NCI-H2029 treated with DMSO at 0.1 percent for 48 hours (cell line): ENCODE results near the gene OBP2B.
"Not testable (repeated sequence)": the region's sequence is repeated elsewhere in the genome, so short reads cannot be mapped to it uniquely, and the experiment has no call there.

ENCODE experiments used
- DNase-seq: peaks from one replicate; lab custom pipeline; 2025; lab: John Stamatoyannopoulos, UW

Gene OBP2B

GRCh38 chr9:133201424-133202144, 7.5 kb downstream of the OBP2B start:
- DNase-seq = no peak

- no peak for DNase-seq
Observed at GRCh38 chr9:133200631-133201030, 8.4 kb downstream of the OBP2B start.

DNA sequence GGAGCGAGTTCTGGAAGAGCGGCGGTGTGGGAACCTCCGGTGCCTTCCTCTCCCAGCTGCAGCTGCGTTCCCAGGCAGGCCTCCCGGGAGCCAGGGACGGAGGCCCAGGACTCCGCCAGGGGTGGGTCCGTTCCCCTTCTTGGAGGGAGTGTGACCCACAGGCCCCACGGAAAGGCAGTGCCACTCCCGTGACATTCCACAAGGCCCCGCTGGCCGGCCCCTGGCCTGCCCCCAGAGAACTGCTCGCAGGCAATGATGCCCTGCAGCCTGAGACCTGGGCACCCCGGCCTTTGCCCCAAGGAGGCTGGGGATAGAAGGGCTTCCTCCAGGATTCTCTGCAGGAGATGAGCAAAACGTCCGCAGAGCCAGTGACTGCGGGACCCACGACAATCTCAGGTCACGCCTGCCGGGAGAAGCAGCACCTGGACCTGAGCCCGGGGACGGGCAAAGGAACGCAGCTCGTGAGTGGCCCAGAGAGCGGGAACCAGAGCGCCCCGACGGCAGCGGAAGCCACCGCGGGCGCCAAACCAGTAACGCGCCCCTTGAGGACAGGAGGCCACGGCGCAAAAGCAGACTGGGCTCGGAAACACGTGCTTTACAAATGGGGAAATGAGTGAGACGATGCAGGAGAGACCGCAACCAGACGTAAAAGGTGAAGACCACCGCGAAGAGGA, 9.3 kb downstream of the OBP2B start:
- no peak for DNase-seq

DNA sequence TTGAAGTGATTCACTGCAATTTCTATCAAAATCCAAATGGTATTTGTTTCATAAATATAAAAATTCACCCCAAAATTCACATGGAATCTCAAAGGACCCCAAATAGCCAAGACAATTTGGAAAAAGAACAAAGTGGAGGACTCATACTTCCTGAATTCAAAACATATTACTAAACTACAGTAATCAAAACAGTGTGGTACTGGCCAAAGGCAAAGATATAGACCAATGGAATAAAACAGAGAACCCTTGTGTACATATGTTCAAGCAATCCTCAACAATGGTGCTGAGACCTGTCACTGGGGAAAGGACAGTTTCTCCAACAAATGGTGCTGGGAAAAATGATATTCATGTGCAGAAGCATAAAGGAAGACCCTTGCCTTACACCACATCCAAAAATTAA, 14.0 kb downstream of the OBP2B start:
- DNase-seq = no peak

- no peak for DNase-seq
Observed at GRCh38 chr9:133194597-133194996, 14.5 kb downstream of the OBP2B start.

DNA sequence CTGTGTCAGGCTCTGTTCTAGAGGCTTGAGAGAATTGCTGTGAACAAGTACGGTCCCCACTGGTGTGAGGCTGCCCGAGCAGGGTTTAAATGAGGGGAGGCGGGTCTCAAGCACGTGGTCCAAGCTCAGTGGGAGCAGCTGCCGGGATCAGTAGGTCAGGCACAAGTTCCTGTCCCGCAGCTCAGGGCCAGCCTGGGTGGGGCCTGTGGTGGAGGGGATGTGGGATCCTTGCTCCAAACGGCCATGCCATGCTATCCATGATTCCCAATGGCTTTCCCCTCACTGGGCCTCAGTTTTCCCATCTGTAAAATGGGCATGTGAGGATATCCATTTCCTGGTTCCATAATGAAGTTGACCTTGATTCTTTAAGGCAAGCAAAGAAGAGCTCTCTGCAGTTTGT, 17.1 kb downstream of the OBP2B start:
- DNase-seq = no peak

- no peak for DNase-seq
Observed at GRCh38 chr9:133189826-133190225, 19.2 kb downstream of the OBP2B start.

DNA sequence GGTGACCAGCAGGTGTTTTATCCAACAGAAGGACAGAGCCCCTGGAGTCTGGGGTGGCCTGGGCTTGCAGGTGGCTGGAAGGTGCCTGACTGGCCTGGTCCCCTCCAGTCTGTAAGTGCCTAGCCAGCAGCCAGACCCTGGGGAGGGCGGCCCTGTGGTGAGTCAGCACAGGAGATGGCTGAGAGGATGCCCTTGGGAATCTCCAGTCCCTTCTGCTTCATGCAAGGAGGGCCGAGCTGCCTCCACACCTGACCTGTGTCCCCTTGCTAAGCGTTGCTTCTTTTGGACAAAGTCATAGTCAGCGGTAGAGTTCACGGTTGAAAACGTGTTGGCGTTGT, 20.2 kb downstream of the OBP2B start:
- no peak for DNase-seq

GRCh38 chr9:133188006-133188842, 20.8 kb downstream of the OBP2B start:
- no peak for DNase-seq

- no peak for DNase-seq
Observed at GRCh38 chr9:133187561-133188005, 21.5 kb downstream of the OBP2B start.

GRCh38 chr9:133186736-133187135, 22.3 kb downstream of the OBP2B start:
- no peak for DNase-seq

GRCh38 chr9:133184971-133185370, 24.1 kb downstream of the OBP2B start:
- DNase-seq = peak; percentile 20

- no peak for DNase-seq
Observed at GRCh38 chr9:133182151-133182550, 26.9 kb downstream of the OBP2B start.

DNA sequence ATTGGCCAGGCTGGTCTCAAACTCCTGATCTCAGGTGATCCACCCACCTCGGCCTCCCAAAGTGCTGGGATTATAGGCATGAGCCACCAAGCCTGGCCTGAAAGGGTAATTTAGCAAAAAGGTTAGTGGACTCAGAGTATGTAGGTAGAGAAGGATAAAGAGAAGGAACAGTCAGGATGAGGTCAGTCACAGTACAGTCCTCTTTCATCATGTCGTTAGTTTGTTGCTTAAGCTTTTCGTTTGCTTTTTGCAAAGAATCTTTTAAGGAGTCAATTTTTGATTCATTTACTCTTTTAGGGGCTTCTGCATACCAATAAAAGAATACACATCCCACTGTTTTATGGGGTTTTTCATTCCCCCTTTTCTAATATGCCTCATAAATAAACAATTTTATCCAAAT, 27.5 kb downstream of the OBP2B start:
- no peak for DNase-seq

DNA sequence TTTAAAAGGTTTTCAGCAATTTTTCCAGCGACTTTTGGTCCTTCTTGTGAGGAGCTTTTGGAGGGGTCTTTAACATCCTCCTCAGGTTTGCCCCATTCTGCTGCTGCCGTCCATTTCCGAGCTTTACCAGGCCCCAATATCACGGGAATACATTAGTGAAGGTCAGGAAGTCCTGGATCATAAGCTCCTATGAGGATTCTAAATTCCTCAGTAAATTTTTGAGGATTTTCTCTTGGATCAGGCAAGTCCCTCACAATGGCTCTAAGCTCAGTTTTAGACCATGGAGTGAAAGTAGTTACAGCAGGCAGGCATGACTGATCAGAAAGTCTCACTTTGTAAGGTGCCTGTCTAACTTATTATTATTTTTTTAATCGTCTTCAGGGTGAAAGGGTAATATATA, 28.1 kb downstream of the OBP2B start:
- DNase-seq = no peak

DNA sequence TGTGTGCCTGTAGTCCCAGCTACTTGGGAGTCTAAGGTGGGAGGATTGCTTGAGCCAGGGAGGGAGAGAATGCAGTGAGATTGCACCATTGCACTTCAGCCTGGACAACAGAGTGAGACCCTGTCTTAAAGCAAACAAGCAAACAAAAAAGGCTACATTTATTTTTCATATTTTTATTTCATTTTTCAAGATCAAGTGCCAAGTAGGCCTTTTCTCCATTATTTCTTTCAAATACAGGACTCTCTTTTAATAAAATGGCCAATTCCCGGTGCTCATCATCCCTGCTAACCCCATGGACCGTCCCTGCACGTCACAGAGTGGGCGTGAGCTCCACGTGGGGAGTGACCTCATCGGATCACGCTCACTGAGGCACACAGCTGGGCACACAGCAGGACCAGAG, 36.0 kb downstream of the OBP2B start:
- no peak for DNase-seq

GRCh38 chr9:133171161-133171961, 37.7 kb downstream of the OBP2B start:
- no peak for DNase-seq

DNA sequence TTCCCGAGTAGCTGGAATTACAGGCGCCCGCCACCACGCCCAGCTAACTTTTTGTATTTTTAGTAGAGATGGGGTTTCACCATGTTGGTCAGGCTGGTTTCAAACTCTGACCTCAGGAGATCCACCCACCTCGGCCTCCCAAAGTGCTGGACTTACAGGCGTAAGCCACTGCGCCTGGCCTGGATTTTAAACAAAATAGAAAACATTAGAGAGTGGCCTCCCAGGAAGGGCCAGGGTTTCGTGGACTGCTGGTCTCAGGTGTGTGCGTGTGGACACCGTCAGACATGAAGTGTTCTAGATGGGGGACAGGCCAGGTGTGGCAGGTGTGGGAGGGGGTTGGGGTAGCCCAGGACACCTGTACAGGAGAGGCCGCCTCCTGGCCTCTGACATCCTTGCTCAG, 38.3 kb downstream of the OBP2B start:
- DNase-seq = no peak

GRCh38 chr9:133169687-133170086, 39.4 kb downstream of the OBP2B start:
- DNase-seq = not testable (repeated sequence)

DNA sequence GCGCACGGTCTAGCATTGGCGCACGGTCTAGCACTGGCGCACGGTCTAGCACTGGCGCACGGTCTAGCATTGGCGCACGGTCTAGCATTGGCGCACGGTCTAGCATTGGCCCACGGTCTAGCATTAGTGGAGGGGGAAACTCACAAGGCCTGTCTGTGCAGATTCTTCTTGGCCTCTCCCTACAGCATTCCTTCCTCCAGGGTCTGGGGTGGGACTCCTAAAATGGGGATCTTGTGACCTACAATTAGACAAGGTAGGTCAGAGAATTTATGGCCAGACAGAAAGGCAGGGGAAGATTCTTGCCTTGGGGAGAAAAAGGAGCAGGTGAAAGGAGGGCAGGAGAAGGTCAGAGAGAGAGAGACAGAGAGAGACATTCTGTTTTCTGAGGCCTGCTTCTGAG, 39.9 kb downstream of the OBP2B start:
- no peak for DNase-seq

- no peak for DNase-seq
Observed at GRCh38 chr9:133168432-133168831, 40.6 kb downstream of the OBP2B start.

GRCh38 chr9:133167769-133168168, 41.3 kb downstream of the OBP2B start:
- no peak for DNase-seq
